ENCODE measurements around the gene CC2D1A. TPM values are rescaled to one million over a fixed set of nuclear protein-coding genes. Genes with fewer than 3 reads are reported as not detected.

Gene CC2D1A
- total RNA-seq, 1 donor from 2014 or later = 31.7 TPM

GRCh38 chr19:13909430-13909829, 3.4 kb downstream of the CC2D1A start:
- peaks cover 3% of the 10 kb centered on the region for H3K36me3 Mint-ChIP-seq (ENCODE audit: low read depth)
- TF ChIP-seq CTCF (conservative IDR thresholded peaks at IDR 0.05) = no peak
- no peaks in the 10 kb centered on the region for H3K9me3 Mint-ChIP-seq
- H3K4me1 Mint-ChIP-seq = peaks cover 11% of the 10 kb centered on the region
- H3K27ac Mint-ChIP-seq (ENCODE audit: unreplicated experiment) = no peak overlapping the region
- DNase-seq (ENCODE audit: low read depth, low spot score) = no peak
- no peaks in the 10 kb centered on the region for H3K27me3 Mint-ChIP-seq (ENCODE audit: low read depth)
- H3K4me3 Mint-ChIP-seq = no peak overlapping the region

- no peaks in the 10 kb centered on the region for H3K4me1 Mint-ChIP-seq
- no peak overlapping the region for H3K27ac Mint-ChIP-seq (ENCODE audit: unreplicated experiment)
- H3K27me3 Mint-ChIP-seq (ENCODE audit: low read depth) = no peaks in the 10 kb centered on the region
- no peak overlapping the region for H3K4me3 Mint-ChIP-seq
- DNase-seq (ENCODE audit: low read depth, low spot score) = no peak
- H3K9me3 Mint-ChIP-seq = no peaks in the 10 kb centered on the region
- TF ChIP-seq CTCF (conservative IDR thresholded peaks at IDR 0.05) = no peak
- peaks cover 5% of the 10 kb centered on the region for H3K36me3 Mint-ChIP-seq (ENCODE audit: low read depth)
These were observed 7.4 kb downstream of the CC2D1A start for GRCh38 chr19:13913352-13913751.

GRCh38 chr19:13914777-13915176, 8.8 kb downstream of the CC2D1A start:
- Mint-ChIP-seq H3K4me3 (no peak overlapping the region), H3K36me3 (ENCODE audit: low read depth) (peaks cover 5% of the 10 kb centered on the region)
- no peak for TF ChIP-seq CTCF (conservative IDR thresholded peaks at IDR 0.05)

GRCh38 chr19:13917888-13918406, 11.9 kb downstream of the CC2D1A start:
- peaks cover 25% of the 10 kb centered on the region for H3K36me3 Mint-ChIP-seq (ENCODE audit: low read depth)
- H3K9me3 Mint-ChIP-seq = peaks cover 3% of the 10 kb centered on the region
- no peak for DNase-seq (ENCODE audit: low read depth, low spot score)
- no peaks in the 10 kb centered on the region for H3K27me3 Mint-ChIP-seq (ENCODE audit: low read depth)
- TF ChIP-seq CTCF (conservative IDR thresholded peaks at IDR 0.05) = no peak
- H3K4me1 Mint-ChIP-seq = peaks cover 4% of the 10 kb centered on the region
- no peak overlapping the region for H3K4me3 Mint-ChIP-seq
- no peak overlapping the region for H3K27ac Mint-ChIP-seq (ENCODE audit: unreplicated experiment)

More at GRCh38 chr19:13914777-13915176, 8.8 kb downstream of the CC2D1A start:
- H3K9me3 Mint-ChIP-seq = no peaks in the 10 kb centered on the region
- no peaks in the 10 kb centered on the region for H3K27me3 Mint-ChIP-seq (ENCODE audit: low read depth)
- no peak overlapping the region for H3K27ac Mint-ChIP-seq (ENCODE audit: unreplicated experiment)
- no peak for DNase-seq (ENCODE audit: low read depth, low spot score)
- no peaks in the 10 kb centered on the region for H3K4me1 Mint-ChIP-seq

GRCh38 chr19:13918726-13919411, 12.9 kb downstream of the CC2D1A start:
- no peak for TF ChIP-seq CTCF (conservative IDR thresholded peaks at IDR 0.05)
- Mint-ChIP-seq H3K4me3 (no peak overlapping the region), H3K27me3 (ENCODE audit: low read depth) (no peaks in the 10 kb centered on the region), H3K4me1 (peaks cover 4% of the 10 kb centered on the region), H3K9me3 (peaks cover 3% of the 10 kb centered on the region), H3K27ac (ENCODE audit: unreplicated experiment) (no peak overlapping the region), H3K36me3 (ENCODE audit: low read depth) (peaks cover 28% of the 10 kb centered on the region)
- DNase-seq (ENCODE audit: low read depth, low spot score) = no peak
